ENCODE measurements around the gene UCKL1.

UCKL1 gene

GRCh38 chr20:63945031-63945658 lies 11.1 kb downstream of the UCKL1 start:
- no peak for DNase-seq (ENCODE audit: low read depth)
- no peak overlapping the region for H3K4me3 ChIP-seq (ENCODE audit: low read depth, low read length)
- TF ChIP-seq CTCF (IDR thresholded peaks at IDR 0.05; ENCODE audit: low read depth, low read length, missing control alignments), result no peak

- no peak overlapping the region for H3K4me3 ChIP-seq (ENCODE audit: low read depth, low read length)
- TF ChIP-seq CTCF (IDR thresholded peaks at IDR 0.05; ENCODE audit: low read depth, low read length, missing control alignments), result no peak
- DNase-seq (ENCODE audit: low read depth), result no peak
Observed at GRCh38 chr20:63944078-63944941, 11.9 kb downstream of the UCKL1 start.

GRCh38 chr20:63943808-63944077 lies 12.5 kb downstream of the UCKL1 start:
- no peak for TF ChIP-seq CTCF (IDR thresholded peaks at IDR 0.05; ENCODE audit: low read depth, low read length, missing control alignments)
- H3K4me3 ChIP-seq (ENCODE audit: low read depth, low read length), result no peak overlapping the region
- DNase-seq (ENCODE audit: low read depth), result no peak

- no peak overlapping the region for H3K4me3 ChIP-seq (ENCODE audit: low read depth, low read length)
- DNase-seq (ENCODE audit: low read depth), result no peak
- TF ChIP-seq CTCF (IDR thresholded peaks at IDR 0.05; ENCODE audit: low read depth, low read length, missing control alignments), result no peak
Observed at GRCh38 chr20:63942969-63943807, 13.0 kb downstream of the UCKL1 start.

- TF ChIP-seq CTCF (IDR thresholded peaks at IDR 0.05; ENCODE audit: low read depth, low read length, missing control alignments), result no peak
- H3K4me3 ChIP-seq (ENCODE audit: low read depth, low read length), result no peak overlapping the region
- DNase-seq (ENCODE audit: low read depth), result no peak
Observed at GRCh38 chr20:63942250-63942951, 13.8 kb downstream of the UCKL1 start.

GRCh38 chr20:63941282-63942081 lies 14.7 kb downstream of the UCKL1 start:
- TF ChIP-seq CTCF (IDR thresholded peaks at IDR 0.05; ENCODE audit: low read depth, low read length, missing control alignments), result no peak
- H3K4me3 ChIP-seq (ENCODE audit: low read depth, low read length), result no peak overlapping the region
- DNase-seq (ENCODE audit: low read depth), result no peak
